GM21515 (cell line): Measurements from ENCODE around the gene KIAA1217.

Experiments
- ATAC-seq: cut with Tn5 transposase; IDR thresholded peaks from one replicate; pipeline ENCODE4 v1.9.1; 2021; ENCODE audit not compliant: unreplicated experiment

The KIAA1217 gene

DNA sequence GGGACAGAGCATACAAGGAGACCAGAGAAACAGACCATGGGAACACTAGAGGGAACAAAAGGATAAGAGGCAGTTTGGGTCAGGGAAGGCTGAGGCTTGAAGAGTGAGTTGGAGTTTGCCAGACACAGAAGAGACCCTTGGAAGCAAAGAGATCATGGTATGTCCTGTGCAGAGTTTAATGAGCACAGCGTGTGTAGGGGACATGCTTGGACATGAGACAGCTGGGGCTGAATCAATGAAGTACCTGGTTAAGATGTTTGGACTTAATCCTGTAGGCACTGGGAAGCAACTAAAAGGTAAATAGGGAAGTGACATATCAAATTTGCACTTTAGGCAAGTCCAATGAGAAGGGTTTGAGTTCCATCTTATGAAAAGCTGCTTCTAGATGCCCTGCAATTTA is 79.6 kb downstream of the KIAA1217 start:
- ATAC-seq = no peak

DNA sequence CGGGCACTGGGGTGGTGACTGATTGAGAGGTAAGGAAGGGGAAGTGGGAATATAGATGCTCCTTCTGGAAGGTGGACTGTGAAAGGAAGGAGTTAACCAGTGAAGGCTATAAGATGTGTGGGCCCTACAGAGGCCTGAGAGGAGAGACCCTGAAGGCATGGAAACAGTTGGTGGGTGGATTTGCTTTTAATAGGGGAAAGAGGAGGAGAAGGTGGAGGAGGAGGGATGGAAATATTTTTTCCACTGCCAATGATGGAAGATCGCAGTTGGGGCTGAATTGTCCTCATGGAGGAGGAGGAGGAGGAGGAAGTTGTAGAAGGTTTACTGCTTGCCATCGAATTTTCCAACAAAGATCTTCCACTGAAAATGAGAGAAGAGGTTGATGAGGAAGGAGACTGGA is 80.3 kb downstream of the KIAA1217 start:
- no peak for ATAC-seq

DNA sequence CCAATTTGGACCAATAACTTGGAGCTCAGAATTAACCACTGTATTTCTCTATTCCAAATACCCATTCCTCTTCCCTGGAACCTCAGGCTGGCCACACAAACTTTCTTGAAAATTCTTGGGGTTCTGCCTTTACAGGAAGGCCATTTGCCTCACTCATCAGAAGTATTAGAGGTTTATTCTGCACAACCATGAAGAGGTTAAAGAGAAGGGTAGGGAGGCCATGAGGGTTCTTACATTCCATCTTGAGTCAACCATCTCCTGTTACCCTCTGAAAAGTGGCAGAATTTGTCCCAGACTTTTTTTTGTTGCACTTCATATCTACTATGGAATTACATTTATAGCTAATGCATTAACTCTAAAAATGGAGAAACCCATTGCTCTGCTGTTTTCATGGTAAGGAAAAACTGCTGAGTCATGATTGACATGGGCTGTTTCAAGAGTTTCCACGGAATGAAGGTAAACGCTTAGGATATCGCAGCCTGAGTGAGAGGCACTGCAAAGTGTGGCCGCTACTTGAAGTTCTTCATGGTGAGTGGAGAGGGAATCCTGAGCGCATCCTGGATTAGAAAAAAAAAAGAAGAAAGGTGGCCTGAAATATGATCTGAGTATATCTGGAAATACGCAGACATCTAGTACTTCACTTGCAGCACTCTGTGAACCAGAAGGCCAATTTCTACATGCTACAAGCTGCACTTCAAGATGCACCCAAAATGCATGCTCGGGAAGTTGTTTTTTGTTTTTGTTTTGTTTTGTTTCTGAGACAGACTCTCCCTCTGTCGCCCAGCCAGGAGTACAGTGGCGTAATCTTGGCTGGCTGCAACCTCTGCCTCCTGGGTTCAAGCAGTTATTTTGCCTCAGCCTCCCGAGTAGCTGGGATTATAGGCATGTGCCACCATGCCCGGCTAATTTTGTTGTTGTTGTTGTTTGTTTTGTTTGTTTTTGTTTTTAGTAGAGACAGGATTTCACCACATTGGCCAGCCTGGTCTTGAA is 83.7 kb downstream of the KIAA1217 start:
- ATAC-seq = no peak

DNA sequence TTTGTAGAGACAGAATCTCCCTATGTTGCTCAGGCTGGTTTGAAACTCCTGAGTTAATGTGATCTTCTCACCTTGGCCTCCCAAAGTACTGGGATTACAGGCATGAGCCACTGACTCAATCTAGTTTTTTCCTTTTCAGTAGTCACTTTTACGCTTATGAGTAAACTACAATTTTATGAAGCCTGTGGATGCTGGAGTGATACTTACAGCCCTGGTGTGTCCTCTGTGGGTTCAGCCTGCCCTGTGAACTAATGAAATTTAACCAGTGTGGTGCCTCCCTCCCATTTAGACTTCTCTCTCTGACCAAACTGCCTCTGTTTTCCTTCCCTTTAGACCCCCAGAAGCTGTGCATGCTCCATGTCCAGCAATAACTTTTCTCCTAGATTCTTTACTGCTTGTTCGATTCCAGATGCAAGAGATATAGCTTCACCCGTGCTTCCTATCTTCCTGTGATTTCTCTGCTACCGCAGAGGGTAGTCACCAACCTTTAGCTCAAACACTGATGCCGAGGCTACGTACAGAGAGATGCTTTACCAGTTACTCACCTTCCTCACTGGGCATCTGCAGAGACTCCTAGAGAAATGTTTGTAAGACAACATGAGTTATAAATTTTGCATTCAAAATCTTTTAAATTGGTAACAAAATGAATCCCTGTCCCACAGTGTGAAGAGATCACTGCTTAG is 90.8 kb downstream of the KIAA1217 start:
- no peak for ATAC-seq

DNA sequence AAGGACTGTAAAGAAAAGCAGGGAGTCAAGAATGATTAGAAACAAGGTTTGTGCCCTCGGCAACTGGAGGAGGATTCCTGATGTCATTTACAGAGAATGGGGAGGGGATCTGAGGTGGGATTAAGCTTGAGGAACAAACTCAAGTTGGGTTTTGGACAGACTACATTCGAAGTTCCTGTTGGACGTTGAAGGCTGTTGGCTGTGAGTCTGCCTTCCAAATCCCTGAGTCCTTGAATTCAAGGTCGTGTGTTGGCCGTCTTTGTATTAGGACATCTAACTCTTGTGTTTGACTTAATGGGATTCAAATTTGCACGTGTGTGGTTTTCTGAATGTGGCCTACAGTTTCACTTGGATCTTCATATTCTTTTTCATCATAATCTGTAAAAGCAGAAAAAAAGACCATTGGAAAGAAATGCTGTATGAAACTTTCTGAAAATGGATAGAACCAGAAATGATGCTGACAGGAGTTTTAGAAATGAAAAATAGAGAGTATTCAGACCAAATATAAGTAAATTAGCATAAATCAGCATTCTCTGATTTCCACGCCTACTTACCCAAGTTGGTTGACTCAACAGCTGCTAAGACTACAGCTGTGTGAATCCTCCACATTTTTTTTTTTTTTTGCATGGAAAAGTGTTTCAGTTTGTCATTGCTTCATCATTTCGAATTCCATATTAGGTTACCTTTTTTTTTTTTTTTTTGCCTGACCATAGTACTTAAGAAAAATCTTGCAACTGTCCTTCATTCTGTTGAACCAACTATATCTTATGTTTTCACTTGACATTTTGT is 94.8 kb downstream of the KIAA1217 start:
- no peak for ATAC-seq

DNA sequence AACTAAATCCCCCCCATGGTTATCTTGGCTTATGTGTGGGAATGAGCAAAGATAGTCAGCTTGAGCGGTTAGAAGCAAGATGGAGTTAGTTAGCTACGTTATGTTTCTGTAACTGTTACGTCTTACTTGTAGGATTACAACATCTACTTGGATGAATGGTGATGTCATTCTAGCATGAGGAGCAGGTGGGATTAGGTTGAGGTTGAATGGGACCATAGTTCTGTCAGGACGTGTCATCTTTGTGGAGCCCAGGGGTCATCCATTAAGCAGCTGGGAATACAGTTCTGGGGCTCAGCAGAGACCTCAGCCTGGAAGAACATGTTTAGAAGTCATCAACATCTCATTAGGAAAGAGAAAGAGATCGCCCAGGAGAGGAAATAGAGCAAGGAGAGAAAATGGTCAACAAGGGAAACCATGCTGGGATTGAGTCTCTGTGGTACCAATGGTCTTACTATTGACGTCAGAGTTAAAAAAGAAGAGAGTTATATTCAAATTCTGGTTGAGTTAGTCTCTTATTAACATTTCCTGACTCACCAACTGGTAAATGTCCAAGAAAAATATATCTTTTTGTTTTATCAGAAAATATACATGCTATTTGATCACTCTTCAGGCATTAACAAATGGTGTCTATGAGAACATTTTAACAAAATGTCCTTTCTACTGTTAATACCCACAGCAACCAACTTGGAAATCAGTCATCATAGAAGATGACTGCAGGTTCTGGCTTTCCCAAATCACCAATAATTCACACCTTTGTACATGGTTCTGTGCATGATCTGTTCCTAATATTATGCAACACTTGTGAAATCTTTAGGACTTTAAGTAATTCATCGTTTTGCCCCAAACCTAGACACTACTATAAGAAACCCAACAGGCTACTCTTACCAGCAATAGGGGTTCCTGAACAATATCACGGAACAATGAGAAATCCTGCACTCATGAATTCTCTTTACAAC is 96.9 kb downstream of the KIAA1217 start:
- no peak for ATAC-seq

DNA sequence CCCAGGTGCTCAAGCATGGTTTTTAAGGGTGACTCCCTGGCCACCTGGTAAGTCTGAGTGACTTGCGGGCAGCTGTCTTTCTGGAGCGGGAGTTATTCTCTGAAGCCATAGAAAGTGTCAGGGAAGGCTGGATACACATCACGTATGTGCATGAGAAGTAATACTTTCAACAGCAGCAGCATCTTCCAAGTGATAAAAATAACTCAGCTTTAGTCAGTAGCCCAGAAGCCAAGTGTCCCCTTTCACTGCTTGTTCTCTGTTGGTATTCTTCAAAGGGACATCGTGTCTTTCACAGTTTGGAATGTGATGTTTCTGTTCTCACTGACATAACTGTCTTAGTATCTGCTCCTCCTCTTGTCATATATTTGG is 97.6 kb downstream of the KIAA1217 start:
- ATAC-seq = no peak

DNA sequence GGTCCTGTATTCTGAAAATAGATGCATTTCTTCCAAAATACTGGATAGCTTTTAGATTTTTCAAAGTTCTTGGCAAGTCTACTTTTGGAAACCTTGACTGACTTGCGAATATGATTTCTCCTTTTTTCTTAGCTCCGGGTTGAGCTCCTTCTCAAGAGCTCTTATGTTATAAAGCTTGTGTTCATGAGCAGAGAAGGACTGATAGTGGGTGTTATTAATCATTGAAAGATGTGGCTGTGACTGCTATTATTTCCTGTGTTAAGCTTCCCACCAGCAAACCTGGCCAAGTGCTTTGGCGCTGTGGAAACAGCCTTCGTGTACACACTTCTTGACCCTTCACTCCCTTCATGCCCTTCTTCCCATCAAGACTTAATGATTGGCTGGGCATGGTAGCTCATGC is 98.2 kb downstream of the KIAA1217 start:
- ATAC-seq = no peak

DNA sequence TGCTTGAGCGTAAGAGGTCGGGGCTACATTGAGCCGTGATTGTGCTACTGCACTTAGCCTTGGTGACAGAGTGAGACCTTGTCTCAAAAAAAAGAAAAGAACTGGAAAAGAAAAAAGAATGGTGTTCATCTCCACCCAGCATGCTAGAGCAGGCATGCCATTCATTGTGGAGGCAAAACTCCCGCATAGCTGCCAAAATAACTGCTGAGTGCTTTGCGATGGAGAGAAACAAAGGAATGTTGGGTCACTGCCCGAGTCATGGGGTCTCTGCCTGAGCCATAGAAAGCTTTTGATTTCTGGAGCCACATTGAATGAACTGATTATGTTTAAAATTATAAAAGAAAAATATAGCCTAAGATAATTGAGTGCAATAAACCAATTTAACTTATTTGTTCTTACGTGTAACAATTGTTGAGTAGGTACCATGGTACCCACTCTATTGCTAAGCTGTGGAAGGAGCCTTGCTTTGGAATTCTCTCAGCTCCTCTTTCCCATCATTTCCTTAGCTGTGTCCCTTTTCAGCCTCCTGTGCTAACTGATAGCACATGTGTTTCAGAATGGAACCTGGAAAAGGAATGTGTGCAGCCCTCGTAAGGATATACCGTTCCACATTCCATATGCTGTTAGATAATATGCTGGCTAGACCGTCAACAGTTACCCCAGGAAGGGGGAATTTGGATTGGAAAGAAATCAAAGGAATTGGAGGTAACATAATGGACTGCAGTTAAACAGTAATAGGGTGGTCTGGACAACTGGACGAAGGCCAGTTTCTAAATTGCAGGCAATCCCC is 99.0 kb downstream of the KIAA1217 start:
- ATAC-seq = no peak

DNA sequence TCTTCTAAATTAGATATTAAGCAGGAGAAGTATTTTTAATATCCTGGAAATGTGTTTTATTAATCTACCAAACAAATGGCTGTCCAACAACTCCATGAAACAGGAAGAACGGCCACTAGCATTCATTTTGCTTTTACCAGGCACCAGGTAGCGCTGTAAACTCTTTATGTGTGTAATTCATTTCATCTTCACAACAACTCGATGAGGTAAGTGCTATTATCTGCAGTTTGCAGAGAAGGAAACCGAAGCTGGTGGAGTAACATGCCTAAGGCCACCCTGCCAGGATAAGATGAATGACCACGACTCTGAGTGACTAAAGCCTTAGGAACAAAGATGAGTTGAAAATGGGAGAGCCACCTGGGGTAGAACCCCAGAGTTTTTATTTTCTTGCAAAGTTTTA is 101.2 kb downstream of the KIAA1217 start:
- ATAC-seq = no peak

DNA sequence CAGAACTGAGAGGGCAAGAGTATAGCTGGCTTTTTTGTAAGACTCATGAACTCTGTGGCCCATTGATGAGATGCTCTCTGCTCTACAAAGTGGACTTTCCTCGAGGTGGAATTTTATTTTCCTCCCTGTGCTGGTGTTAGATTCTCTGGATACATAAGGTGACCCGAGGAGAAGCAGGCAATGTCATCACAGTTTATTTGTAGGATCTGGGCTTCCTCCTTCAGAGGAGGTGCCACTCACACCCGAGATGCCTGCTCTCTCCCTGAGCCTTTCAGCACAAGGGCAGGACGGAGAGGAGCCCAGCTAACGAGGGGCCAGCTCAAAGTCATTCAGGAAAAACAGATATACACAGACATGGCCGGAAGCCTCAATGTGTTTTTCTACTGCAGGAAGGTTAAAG is 103.0 kb downstream of the KIAA1217 start:
- no peak for ATAC-seq

DNA sequence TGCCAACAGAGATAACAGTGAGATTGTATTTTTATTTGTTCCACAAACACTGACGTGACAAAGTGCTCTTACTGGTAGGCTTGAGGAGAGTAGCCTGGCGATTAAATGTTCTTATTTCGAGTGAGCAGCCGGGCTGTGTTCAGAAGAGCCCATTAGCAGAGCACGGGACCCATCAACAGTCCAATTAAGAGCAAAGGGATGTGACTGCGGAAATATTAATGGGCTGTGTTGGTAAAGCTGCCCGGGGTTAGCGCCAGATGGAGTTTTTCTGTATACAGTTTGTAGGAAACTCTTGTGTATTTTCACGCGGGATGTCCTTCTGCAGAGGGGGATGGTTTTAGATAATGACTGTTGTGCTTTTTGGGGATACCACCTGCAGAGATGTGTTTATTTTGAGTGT is 104.3 kb downstream of the KIAA1217 start:
- ATAC-seq = no peak

DNA sequence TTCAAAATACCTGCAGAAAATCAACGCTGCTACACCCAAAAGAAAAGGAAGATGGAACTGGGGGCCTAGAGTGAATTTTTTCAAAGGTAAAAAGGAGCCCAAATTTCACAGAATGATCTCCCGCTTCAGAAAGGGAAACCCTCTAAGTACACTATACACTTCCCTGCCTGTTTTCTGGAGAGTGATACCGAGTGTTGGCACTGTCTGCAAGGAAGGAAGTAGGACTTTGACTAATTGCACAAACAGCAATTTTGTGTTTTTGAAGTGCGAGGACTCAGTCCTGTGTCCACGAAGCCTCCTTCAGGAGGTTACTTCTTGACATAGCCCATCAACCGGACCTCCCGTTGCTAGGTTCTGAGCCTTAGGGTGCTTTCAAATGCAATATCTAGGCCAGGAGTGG is 106.3 kb downstream of the KIAA1217 start:
- ATAC-seq = no peak

DNA sequence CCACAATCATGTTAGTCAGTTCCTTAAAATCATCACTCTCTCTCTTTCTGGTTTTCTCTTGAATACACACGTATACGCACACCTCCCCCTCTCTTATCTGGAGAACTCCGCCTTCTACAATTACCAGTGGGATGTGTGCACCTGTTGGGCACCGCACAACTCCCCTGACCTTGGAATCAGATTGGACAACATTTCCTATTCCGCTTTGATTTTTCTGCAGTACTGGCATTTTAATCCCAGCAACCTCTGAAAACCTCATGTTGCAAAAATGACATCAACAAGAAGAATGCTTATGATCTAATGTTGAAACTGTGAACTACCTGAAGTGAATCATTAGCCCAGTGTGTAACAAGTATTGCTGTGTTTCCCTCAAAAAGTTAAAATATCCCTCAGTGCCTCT is 109.6 kb downstream of the KIAA1217 start:
- no peak for ATAC-seq

DNA sequence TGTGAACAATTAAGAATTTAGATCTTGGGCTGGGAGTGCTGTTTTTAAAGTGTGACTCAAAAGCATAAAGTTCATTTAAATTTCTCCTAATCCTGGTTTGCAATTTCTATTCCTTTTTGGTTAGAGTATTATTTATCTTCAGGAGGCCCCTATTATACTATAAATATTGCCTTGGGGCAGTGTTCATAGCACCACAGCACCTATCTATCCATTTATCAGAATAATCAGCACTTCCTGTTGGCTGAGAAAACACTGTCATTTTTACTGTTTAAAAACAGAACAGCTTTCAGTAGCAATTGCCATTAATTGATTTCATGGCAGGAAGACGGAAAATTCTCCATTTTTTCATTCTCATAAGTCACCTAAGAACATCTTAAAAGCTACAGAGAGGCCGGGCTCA is 111.4 kb downstream of the KIAA1217 start:
- ATAC-seq = no peak

DNA sequence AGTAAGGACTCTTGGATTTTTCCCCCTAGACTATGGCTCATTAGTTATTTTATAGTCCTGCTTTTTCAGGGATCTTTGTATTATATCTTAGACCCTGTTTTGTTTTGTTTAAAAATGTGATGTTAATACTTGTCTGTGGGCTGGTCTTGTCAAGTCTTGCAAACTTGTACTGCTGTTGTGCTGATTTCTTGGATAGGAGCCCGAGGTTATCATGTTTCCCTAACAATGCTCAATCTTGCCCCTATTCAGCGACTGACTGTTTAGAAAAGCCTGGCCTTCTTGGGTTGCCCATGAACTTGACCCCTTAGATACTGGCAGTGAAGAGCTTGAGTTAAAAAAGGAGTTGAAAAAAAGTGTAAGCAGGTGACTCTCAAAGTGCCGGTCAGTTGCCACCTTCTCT is 115.7 kb downstream of the KIAA1217 start:
- no peak for ATAC-seq

DNA sequence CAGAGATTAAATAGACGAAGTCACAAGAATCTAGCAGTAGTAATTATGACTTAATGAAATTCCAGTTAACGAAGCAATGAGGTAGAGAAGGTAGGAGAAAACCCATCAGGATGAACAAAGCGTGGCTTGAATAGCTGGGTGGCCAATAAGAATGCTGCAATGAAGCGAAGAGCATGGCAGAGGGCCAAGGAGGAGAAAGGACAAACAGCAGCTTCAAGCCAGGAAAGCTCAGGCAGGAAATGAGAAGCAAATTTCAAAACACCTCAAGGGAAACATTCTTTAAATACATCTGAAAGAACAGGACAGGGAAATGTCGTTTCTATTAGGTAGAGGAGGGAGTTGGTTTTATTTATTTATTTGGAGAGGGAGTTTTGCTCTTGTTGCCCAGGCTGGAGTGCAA is 122.5 kb downstream of the KIAA1217 start:
- ATAC-seq = no peak

DNA sequence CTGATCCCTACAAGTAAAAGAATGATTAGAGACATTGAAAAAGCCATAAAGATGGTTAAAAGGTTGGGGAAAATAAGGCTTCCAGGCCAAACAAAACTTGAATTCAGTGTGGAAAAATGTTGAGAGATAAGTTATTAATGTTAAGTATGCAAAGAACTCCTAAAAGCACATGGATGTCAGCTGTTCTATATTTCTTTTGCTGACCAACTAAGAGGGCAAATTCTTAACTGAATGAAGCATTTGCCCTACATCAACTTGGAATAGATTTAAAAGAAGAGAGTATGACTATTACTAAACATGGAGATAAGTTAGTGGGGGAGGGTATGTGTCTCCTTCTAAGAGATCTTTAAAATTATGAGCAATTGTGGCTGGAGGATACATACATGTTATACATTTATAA is 124.8 kb downstream of the KIAA1217 start:
- ATAC-seq = no peak

DNA sequence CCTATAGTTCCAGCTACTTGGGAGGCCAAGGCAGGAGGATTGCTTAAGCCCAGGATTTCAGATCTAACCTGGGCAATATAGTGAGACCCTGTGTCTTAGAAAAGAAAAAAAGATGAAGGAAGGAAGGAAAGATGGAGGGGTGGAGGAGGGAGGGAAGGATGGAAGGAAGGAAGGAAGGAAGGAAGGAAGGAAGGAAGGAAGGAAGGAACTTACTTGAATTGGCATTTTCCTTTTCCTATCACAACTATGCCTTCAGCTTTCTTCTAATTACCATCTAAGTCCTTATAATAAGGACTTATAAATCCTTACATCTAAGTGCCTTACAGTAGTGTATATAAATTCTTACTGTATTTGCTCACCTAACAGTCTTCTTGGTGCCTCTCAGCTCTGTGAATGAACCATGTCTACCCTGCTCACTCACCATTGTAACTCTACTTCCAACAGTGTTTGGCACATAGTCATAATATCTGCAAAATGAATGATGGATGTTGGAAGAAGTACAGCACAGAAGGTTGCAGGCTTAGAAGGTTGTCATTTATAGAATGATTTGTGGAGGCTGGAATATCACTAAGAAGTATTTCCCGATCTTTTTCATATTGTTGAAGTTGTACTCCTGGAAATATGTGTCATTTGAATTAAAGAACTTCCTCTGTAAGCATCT is 125.5 kb downstream of the KIAA1217 start:
- no peak for ATAC-seq
